RWPE1 (cell line): Measurements from ENCODE around the gene PRCD.
"Not testable (repeated sequence)": the region's sequence is repeated elsewhere in the genome, so short reads cannot be mapped to it uniquely, and the experiment has no call there.

ENCODE experiments used
- CTCF ChIA-PET: fragments of 350-600 bp; sonication (Branson Sonifier 250); formaldehyde crosslinking; extraction: SDS; loops from one replicate; lab custom pipeline; 2021; lab: Yijun Ruan, JAX
- POLR2A ChIA-PET: fragments of 400-600 bp; formaldehyde crosslinking; extraction: SDS; loops from one replicate; lab custom pipeline; 2020; ENCODE audit warnings: antibody characterized with exemption; ENCODE audit not compliant: low non-redundant PET; lab: Yijun Ruan, JAX
- DNase-seq: peaks from one replicate; pipeline ENCODE4 v3.0.0; 2012; ENCODE audit warnings: low spot score
- H3K27ac ChIP-seq: fragments of 450-650 bp; 2 replicates; pipeline ENCODE4 v1.5.1; 2017
- TF ChIP-seq, protein P1 (sequence below): fragments of 450-650 bp; conservative IDR thresholded peaks from 2 replicates; pipeline ENCODE4 v1.5.1; 2017; ENCODE audit warnings: low read depth, mild to moderate bottlenecking

Gene PRCD

DNA sequence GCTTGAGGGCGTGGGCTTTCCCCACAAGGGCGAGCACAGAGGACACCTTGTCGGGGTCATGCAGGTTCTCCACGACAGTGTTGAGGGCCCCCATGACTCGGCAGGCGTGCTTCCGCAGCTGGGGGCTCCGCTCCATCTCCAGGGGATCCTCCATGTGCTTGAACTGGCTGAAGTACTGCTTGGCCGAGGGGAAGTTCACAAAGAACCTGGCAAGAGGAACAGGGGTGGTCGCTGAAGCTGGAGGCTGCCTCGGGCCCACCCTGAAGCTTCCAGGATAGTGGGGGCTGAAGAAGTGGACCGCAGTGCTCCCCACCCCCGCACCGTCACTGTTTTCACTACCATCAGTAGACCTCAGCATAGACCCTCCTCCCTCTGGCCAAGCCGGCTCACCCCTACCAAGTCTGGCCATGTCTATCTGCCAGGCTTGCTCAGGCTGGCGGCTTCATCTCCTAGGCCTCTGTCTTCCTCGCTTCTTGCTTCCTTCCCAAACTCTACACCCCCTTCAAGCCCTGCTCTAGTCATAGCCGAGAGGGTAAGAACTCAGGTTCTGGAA, 8.3 kb upstream of the PRCD start:
- H3K27ac ChIP-seq = peak overlapping the region; percentile 99
- ChIA-PET CTCF (interaction anchor here (0.6 to 1.5 kb wide), 2 partner anchors 9 to 10 kb away, joined by 3 to 6 read pairs; partner anchors contain the start of gene PRCD), POLR2A (no interaction called here)
- no peak for DNase-seq
- TF ChIP-seq, protein P1, sequence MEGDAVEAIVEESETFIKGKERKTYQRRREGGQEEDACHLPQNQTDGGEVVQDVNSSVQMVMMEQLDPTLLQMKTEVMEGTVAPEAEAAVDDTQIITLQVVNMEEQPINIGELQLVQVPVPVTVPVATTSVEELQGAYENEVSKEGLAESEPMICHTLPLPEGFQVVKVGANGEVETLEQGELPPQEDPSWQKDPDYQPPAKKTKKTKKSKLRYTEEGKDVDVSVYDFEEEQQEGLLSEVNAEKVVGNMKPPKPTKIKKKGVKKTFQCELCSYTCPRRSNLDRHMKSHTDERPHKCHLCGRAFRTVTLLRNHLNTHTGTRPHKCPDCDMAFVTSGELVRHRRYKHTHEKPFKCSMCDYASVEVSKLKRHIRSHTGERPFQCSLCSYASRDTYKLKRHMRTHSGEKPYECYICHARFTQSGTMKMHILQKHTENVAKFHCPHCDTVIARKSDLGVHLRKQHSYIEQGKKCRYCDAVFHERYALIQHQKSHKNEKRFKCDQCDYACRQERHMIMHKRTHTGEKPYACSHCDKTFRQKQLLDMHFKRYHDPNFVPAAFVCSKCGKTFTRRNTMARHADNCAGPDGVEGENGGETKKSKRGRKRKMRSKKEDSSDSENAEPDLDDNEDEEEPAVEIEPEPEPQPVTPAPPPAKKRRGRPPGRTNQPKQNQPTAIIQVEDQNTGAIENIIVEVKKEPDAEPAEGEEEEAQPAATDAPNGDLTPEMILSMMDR = no peak

DNA sequence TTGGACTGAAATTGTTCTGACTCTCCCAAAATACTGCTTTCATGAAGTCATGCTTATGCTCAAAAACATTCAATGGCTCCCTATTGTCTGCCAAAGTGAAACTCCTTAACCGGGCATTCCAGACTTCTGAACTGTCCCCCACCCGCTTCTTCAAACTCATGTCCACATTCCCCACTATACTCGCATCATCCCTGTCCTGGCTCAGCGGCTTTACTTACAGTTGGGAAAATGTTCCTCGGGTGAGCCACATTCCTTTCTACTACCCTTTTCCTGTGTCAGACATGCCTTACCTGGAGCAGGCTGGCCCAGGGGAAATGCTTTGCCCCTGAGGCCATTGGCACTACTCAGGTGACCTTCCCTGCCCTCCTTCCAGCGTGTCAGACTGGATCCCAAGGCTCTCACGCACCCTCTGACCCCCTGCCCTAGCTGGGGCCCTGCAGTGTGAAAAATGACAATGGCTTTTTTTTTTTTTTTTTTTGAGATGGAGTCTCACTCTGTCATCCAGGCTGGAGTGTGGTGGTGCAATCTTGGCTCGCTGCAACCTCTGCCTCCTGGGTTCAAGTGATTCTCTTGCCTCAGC, 7.7 kb upstream of the PRCD start:
- DNase-seq = peak; percentile 73
- POLR2A ChIA-PET = no interaction called here
- H3K27ac ChIP-seq = peak overlapping the region; percentile 99
- TF ChIP-seq, protein P1 = no peak
- CTCF ChIA-PET = interaction anchor here (0.6 to 2.7 kb wide), 3 partner anchors 8 to 61 kb away, joined by 5 to 7 read pairs (median 6); partner anchors contain the start of gene PRCD

DNA sequence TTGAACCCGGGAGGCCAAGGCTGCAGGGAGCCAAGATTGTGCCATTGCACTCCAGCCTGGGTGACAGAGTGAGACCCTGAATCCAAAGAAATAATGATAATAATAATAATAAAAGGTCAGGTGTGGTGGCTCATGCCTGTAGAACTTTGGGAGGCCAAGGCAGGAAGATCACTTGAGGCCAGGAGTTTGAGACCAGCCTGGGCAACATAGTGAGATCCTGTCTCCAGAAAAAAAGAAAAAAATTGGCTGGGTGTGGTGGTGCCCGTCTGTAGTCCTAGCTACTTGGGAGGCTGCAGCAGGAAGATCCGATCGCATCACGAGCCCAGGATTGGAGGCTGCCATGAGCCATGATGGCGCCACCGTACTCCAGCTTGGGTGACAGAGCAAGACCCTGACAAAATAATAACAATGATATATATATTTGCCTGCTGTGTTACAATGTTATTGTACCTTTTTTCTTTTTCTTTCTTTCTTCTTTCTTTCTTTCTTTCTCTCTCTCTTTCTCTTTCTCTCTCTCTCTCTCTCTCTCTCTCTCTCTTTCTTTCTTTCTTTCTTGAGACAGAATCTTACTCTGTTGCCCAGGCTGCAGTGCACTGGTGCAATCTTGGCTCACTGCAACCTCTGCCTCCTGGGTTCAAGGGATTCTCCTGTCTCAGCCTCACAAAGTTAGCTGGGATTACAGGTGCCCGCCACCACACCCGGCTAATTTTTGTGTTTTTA, 6.0 kb upstream of the PRCD start:
- CTCF ChIA-PET = interaction anchor here (0.6 to 2.7 kb wide), 2 partner anchors 11 to 218 kb away, joined by 5 to 7 read pairs; no protein-coding TSS in a partner anchor
- POLR2A ChIA-PET, DNase-seq: not testable (repeated sequence)
- H3K27ac ChIP-seq = peak overlapping the region; percentile 99

DNA sequence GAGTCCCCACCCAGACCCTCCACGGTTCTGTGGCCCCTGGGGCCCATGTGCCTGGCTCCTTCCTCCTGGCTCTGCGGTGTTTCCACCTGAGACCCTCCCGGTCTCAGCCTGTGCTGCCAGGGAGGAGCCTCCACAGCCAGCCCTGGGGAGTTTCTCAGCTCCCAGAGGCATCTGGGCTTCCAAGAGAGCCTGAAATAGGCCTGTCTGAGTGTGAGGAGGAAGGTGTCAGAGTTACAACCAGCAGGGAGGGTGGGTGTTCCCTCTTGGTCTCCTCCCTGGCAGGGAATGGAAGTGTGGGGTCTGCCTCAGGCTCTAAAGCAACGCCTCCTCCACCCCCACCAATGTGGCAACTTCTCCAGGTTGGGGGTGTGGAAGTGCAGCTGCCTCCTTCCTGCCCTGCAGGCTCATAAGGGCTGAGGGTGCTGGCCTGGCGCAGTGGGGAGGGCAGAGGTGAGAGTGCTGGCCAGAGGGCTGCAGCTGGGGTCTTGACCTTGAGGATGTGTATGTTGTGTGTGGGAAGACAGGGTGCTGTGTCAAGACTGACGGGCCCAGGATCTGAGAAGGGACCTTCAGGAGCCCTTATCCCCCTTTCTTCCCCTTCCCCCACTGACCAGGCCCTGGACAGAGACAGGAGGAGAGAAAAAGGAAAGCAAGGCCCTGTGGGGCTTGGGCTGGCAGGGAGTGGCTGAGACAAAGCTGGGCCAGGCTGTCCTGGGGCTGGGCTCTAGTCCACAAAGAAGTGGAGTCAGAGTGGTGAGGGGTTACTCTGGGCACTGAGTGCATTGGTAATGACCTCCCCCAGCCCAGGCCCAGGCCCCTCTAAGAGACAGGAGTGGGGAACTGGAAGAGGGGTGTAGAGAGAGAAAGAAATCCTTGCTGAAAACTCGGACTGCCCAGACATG, 4.8 kb upstream of the PRCD start:
- H3K27ac ChIP-seq = peak overlapping the region; percentile 99
- TF ChIP-seq, protein P1 = no peak
- CTCF ChIA-PET = interaction anchor here (1.6 to 2.7 kb wide), 2 partner anchors 12 kb away, joined by 7 read pairs; no protein-coding TSS in a partner anchor
- no peak for DNase-seq
- POLR2A ChIA-PET = no interaction called here

DNA sequence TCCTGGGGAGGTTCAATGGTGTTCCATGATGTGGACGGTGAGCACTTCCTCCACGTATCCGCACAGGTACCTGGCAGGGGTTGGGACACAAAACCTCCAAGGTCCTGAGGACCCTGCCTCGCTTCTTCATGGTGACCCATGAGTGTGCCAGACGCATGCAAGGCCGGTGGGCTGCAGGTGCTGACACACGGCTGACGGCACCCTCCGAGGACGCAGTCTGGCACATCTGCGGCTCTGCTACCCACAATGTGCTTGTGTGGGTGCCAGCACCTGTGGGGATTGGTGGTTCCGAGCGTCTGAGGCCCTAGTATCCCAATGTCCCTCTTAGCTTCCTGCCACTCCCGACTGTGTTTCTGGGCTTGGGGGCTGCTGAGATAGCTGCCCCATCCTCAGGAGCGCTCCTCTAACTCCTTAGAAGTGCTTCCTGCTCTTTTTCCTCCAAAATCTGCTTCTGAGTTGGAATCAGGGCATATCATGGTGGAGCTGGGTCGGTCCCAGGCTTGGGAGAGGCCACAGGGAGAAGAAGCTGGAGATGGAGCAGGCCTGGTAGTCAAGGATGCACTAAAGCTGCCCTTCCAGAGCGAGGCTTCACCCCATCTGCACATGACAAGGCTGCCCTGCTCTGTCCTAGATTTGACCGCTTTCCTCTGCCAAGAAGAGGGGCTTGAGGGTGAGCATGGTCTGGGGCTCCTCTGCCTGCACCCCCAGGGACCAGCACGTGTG, 3.9 kb upstream of the PRCD start:
- ChIA-PET CTCF (interaction anchor here (1.6 kb wide), 1 partner anchor 13 kb away, joined by 7 read pairs; no protein-coding TSS in a partner anchor), POLR2A (interaction anchor here (0.7 kb wide), 1 partner anchor 67 kb away, joined by 4 read pairs; no protein-coding TSS in a partner anchor)
- no peak for DNase-seq
- peak overlapping the region; percentile 99 for H3K27ac ChIP-seq
- TF ChIP-seq, protein P1 = no peak
